Neuronal stem cell (in vitro differentiated cells): Measurements from ENCODE around the gene ANKRD50.

Experiments
- DNase-seq: peaks from one replicate; pipeline ENCODE4 v3.0.0-alpha.2; 2013; ENCODE audit warnings: low spot score
- H2AFZ ChIP-seq: one replicate; pipeline ENCODE4 v1.6.1; 2013; ENCODE audit warnings: mild to moderate bottlenecking, low read length, inconsistent platforms
- H2AK5ac ChIP-seq: 2 replicates; pipeline ENCODE4 v1.6.1; 2013; ENCODE audit warnings: low read depth, mild to moderate bottlenecking, inconsistent platforms, low read length, moderate library complexity, mixed read lengths
- H2BK120ac ChIP-seq: 2 replicates; pipeline ENCODE4 v1.6.1; 2013; ENCODE audit warnings: low read depth, mild to moderate bottlenecking, inconsistent platforms, low read length, moderate library complexity, mixed read lengths
- H2BK12ac ChIP-seq: one replicate; pipeline ENCODE4 v1.6.1; 2013; ENCODE audit warnings: low read length, inconsistent platforms
- H2BK15ac ChIP-seq: 2 replicates; pipeline ENCODE4 v1.6.1; 2013; ENCODE audit warnings: mild to moderate bottlenecking, low read length, inconsistent platforms, mixed read lengths
- H2BK5ac ChIP-seq: one replicate; pipeline ENCODE4 v1.6.1; 2013; ENCODE audit warnings: inconsistent platforms, mild to moderate bottlenecking, low read length, moderate library complexity
- H3K14ac ChIP-seq: one replicate; pipeline ENCODE4 v1.6.1; 2013; ENCODE audit warnings: low read length, inconsistent platforms
- H3K18ac ChIP-seq: 2 replicates; pipeline ENCODE4 v1.6.1; 2013; ENCODE audit warnings: low read length, inconsistent platforms
- H3K23ac ChIP-seq: 2 replicates; pipeline ENCODE4 v1.6.1; 2013; ENCODE audit warnings: low read depth, mild to moderate bottlenecking, mixed read lengths, low read length, inconsistent platforms; ENCODE audit not compliant: poor library complexity
- H3K27ac ChIP-seq: replicated peaks from 3 replicates; pipeline ENCODE4 v1.5.1; 2013; ENCODE audit warnings: low read length, inconsistent platforms
- H3K27me3 ChIP-seq, 3 experiments: 2 replicates each; pipeline ENCODE4 v1.6.1; 2013; ENCODE audit warnings: low read length in 3 of 3, mild to moderate bottlenecking in 2 of 3, inconsistent platforms in 1 of 3, low read depth in 1 of 3, mixed read lengths in 1 of 3, moderate library complexity in 1 of 3; ENCODE audit not compliant: control insufficient read depth in 3 of 3, insufficient read depth in 3 of 3
- H3K36me3 ChIP-seq, 2 donors: replicated peaks in 1 of 2; 2 replicates each; pipeline ENCODE4 v1.6.1; 2013; ENCODE audit warnings: low read length in 2 of 2; ENCODE audit not compliant: control insufficient read depth in 2 of 2, insufficient read depth in 2 of 2
- H3K4ac ChIP-seq: 2 replicates; pipeline ENCODE4 v1.6.1; 2013; ENCODE audit warnings: inconsistent platforms, mild to moderate bottlenecking, low read length, moderate library complexity
- H3K4me1 ChIP-seq, 2 donors: 1 replicate in 1 of 2; 2 replicates in 1 of 2; pipeline ENCODE4 v1.6.1; 2013; ENCODE audit warnings: low read length in 2 of 2, low read depth in 1 of 2; ENCODE audit not compliant: control insufficient read depth in 2 of 2, insufficient read depth in 1 of 2
- H3K4me2 ChIP-seq: one replicate; pipeline ENCODE4 v1.6.1; 2013; ENCODE audit warnings: mild to moderate bottlenecking, low read length, inconsistent platforms; ENCODE audit not compliant: insufficient read depth, poor library complexity, severe bottlenecking
- H3K4me3 ChIP-seq, 2 donors: 2 replicates each; pipeline ENCODE4 v1.5.1; 2013; ENCODE audit warnings: low read length in 2 of 2, mild to moderate bottlenecking in 2 of 2, inconsistent platforms in 1 of 2, moderate library complexity in 1 of 2
- H3K79me1 ChIP-seq: one replicate; pipeline ENCODE4 v1.6.1; 2013; ENCODE audit warnings: low read depth, mild to moderate bottlenecking, inconsistent platforms, low read length, moderate library complexity
- H3K9ac ChIP-seq: one replicate; pipeline ENCODE4 v1.6.1; 2013; ENCODE audit warnings: mild to moderate bottlenecking, low read depth, low read length, inconsistent platforms; ENCODE audit not compliant: poor library complexity
- H3K9me3 ChIP-seq, 2 donors: replicated peaks in 1 of 2; 2 replicates each; pipeline versions ENCODE3 to v1.6.1; 2013; ENCODE audit warnings: low read length in 2 of 2, mild to moderate bottlenecking in 2 of 2, inconsistent platforms in 1 of 2, low read depth in 1 of 2, mixed read lengths in 1 of 2, moderate library complexity in 1 of 2; ENCODE audit not compliant: control insufficient read depth in 2 of 2, insufficient read depth in 1 of 2
- H4K8ac ChIP-seq: one replicate; pipeline ENCODE4 v1.6.1; 2013; ENCODE audit warnings: low read depth, mild to moderate bottlenecking, inconsistent platforms, low read length, moderate library complexity
- H4K91ac ChIP-seq: one replicate; pipeline ENCODE4 v1.6.1; 2013; ENCODE audit warnings: low read length, low read depth, mild to moderate bottlenecking, inconsistent platforms; ENCODE audit not compliant: poor library complexity
- WGBS, 2 donors: extraction: QIAGEN DNeasy Blood & Tissue Kit; methylation state at CpG; one replicate each; pipeline ENCODE4 v1.1.7; 2013; ENCODE audit warnings: missing lambda C conversion rate in 2 of 2, mixed read lengths in 1 of 2; ENCODE audit not compliant: insufficient read length in 2 of 2, insufficient replicate concordance in 1 of 2; ENCODE audit errors: extremely low coverage in 2 of 2; 5-methylcytosine and 5-hydroxymethylcytosine counted together

The ANKRD50 gene

DNA sequence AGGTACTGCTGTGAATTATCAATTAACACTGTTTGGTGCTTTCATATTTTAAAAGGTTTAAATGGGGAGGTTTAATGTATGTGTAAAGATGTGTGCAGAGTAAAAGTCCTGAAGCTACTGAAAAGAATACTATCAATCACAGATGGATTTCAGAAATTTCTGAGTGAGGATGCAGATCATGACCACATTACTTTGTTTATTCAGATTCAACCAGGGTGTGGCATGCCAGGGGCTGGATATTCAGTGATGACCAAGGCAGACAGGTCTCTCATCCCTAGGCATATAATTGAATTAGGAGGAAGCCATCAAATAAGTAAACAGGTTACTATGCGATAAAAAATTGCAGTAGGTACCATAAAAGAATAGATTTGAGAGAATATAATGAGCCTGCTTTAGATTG lies 28.0 kb upstream of the ANKRD50 start:
- no peak overlapping the region for H2AK5ac ChIP-seq
- H2BK5ac ChIP-seq, result no peak overlapping the region
- H3K14ac ChIP-seq, result no peak overlapping the region
- no peak overlapping the region for H2AFZ ChIP-seq
- H3K4me2 ChIP-seq, result no peak overlapping the region
- no peaks in the 10 kb centered on the region for H3K36me3 ChIP-seq
- H3K18ac ChIP-seq, result no peak overlapping the region
- H3K23ac ChIP-seq, result no peak overlapping the region
- H3K27me3 ChIP-seq, result no peaks in the 10 kb centered on the region
- no peak overlapping the region for H3K4ac ChIP-seq
- H2BK120ac ChIP-seq, result no peak overlapping the region
- no peaks in the 10 kb centered on the region for H3K9me3 ChIP-seq
- DNase-seq, result no peak
- whole genome bisulfite sequencing, 2 donors, result no CpG with 5 or more reads among the region's 1 CpG
- no peak overlapping the region for H2BK15ac ChIP-seq
- no peak overlapping the region for H4K8ac ChIP-seq
- no peaks in the 10 kb centered on the region for H3K79me1 ChIP-seq
- H3K9ac ChIP-seq, result no peak overlapping the region
- peaks cover 5 to 10% of the 10 kb centered on the region in 2 donors for H3K4me1 ChIP-seq
- H3K4me3 ChIP-seq, result no peak overlapping the region
- H4K91ac ChIP-seq, result no peak overlapping the region
- H3K27ac ChIP-seq, result no peak overlapping the region
- no peak overlapping the region for H2BK12ac ChIP-seq

DNA sequence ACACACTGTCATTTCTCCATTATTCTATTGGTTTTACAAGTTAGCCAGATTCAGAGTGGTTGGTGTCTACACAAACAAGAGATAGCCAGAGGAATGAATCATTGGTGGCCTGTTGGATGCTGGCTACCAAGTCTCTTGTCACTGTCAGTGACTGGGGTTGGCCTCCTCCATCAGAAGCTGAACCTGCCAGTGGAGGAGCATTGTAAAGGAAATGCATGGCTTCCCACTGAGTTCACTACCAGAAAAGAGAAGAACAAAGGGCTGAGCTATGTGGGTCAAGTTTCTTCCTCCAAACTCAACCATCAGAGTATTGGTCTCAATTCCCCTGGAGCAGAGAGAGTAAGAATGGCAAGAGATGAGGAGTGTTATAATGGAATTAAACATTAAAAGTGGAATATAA lies 26.5 kb upstream of the ANKRD50 start:
- H3K27me3 ChIP-seq, result no peaks in the 10 kb centered on the region
- H2AFZ ChIP-seq, result peak overlapping the region; percentile 33
- H3K4me3 ChIP-seq, result no peak overlapping the region
- H3K9me3 ChIP-seq, result no peaks in the 10 kb centered on the region
- no peaks in the 10 kb centered on the region for H3K79me1 ChIP-seq
- peaks cover 5 to 10% of the 10 kb centered on the region in 2 donors for H3K4me1 ChIP-seq
- no peak overlapping the region for H2BK15ac ChIP-seq
- H3K14ac ChIP-seq, result no peak overlapping the region
- H3K4me2 ChIP-seq, result no peak overlapping the region
- H2AK5ac ChIP-seq, result no peak overlapping the region
- H2BK5ac ChIP-seq, result no peak overlapping the region
- no peak overlapping the region for H3K23ac ChIP-seq
- peak; percentile 3 for DNase-seq
- no peak overlapping the region for H3K18ac ChIP-seq
- H4K91ac ChIP-seq, result no peak overlapping the region
- no peak overlapping the region for H4K8ac ChIP-seq
- no peak overlapping the region for H3K9ac ChIP-seq
- no peak overlapping the region for H3K27ac ChIP-seq
- H3K36me3 ChIP-seq, result no peaks in the 10 kb centered on the region
- no peak overlapping the region for H2BK12ac ChIP-seq
- H3K4ac ChIP-seq, result no peak overlapping the region
- H2BK120ac ChIP-seq, result no peak overlapping the region

DNA sequence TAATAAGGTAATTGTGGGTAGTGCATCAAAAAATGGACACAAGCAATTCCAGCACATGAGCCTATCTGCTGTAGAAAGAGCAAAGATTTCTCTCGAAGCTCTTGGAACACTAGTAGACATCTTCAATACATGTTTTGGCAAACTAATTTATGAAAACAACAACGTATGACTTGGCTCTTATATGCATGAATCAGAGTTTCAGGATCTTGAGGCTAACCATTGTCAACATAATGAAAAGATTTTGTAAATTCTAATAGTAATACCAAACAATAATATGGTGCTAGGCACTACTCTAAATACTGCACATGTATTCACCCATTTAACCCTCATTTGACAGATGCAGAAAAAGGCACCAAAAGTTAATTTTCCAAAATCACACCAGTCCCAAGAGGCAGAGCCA lies 25.1 kb upstream of the ANKRD50 start:
- no CpG with 5 or more reads among the region's 2 CpGs for WGBS, 2 donors
- H3K36me3 ChIP-seq, result no peaks in the 10 kb centered on the region
- DNase-seq, result no peak
- H3K4me1 ChIP-seq, result peaks cover 5 to 10% of the 10 kb centered on the region in 2 donors
- no peaks in the 10 kb centered on the region for H3K27me3 ChIP-seq
- no peak overlapping the region for H2BK5ac ChIP-seq
- no peak overlapping the region for H4K91ac ChIP-seq
- no peaks in the 10 kb centered on the region for H3K9me3 ChIP-seq
- no peak overlapping the region for H3K23ac ChIP-seq
- H3K4ac ChIP-seq, result no peak overlapping the region
- no peak overlapping the region for H2AK5ac ChIP-seq
- no peak overlapping the region for H2BK15ac ChIP-seq
- no peak overlapping the region for H4K8ac ChIP-seq
- H3K18ac ChIP-seq, result no peak overlapping the region
- H3K14ac ChIP-seq, result no peak overlapping the region
- H2AFZ ChIP-seq, result no peak overlapping the region
- H3K27ac ChIP-seq, result no peak overlapping the region
- no peaks in the 10 kb centered on the region for H3K79me1 ChIP-seq
- H3K4me2 ChIP-seq, result no peak overlapping the region
- H3K9ac ChIP-seq, result no peak overlapping the region
- no peak overlapping the region for H2BK120ac ChIP-seq
- H2BK12ac ChIP-seq, result no peak overlapping the region
- no peak overlapping the region for H3K4me3 ChIP-seq

DNA sequence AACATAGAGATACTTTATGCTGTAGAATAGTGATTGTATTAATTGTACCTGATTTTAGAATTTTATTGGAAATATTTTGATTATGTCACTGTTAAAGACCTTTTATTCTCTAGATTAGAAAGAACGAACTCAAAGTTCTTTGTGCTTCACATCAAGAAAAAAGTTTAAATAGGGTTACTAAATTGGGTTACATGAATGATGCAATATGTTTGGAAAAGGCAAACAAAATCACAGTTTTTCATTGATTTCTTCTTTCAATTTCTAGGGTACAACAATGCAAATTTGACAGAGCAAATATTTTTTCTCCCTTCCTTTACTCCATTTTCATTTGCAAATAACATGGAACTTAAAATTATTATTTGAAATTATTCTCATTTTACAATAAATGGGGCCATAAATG lies 24.0 kb upstream of the ANKRD50 start:
- Histone ChIP-seq H2BK12ac (no peak overlapping the region), H3K23ac (no peak overlapping the region), H4K8ac (no peak overlapping the region), H3K4ac (no peak overlapping the region), H3K18ac (no peak overlapping the region), H3K79me1 (no peaks in the 10 kb centered on the region), H3K4me2 (no peak overlapping the region), H2AK5ac (no peak overlapping the region), H2BK5ac (no peak overlapping the region), H2BK120ac (no peak overlapping the region), H4K91ac (no peak overlapping the region), H3K4me3 (no peak overlapping the region), H3K9ac (no peak overlapping the region), H3K14ac (no peak overlapping the region), H2BK15ac (no peak overlapping the region), H3K36me3 (no peaks in the 10 kb centered on the region), H3K27ac (no peak overlapping the region), H3K4me1 (peaks cover 5 to 10% of the 10 kb centered on the region in 2 donors), H2AFZ (no peak overlapping the region), H3K27me3 (no peaks in the 10 kb centered on the region), H3K9me3 (no peaks in the 10 kb centered on the region)
- DNase-seq, result no peak
- WGBS, 2 donors, result no CpG with 5 or more reads among the region's 1 CpG
